SK-N-SH (cell line): ENCODE results near the gene RPL19. TPM values are rescaled to one million over a fixed set of nuclear protein-coding genes. Genes with fewer than 3 reads are reported as not detected.

Source experiments
- CTCF ChIA-PET: fragments of 300-600, 350-600 bp; formaldehyde crosslinking; extraction: SDS; loops from one replicate; lab custom pipeline; 2021; lab: Yijun Ruan, JAX
- POLR2A ChIA-PET: fragments of 350-600 bp; sonication (Branson Sonifier 250); formaldehyde crosslinking; extraction: SDS; loops from one replicate; lab custom pipeline; 2020; ENCODE audit warnings: antibody characterized with exemption, inconsistent platforms; lab: Yijun Ruan, JAX
- DNase-seq: peaks from one replicate; pipeline ENCODE4 v3.0.0; 2012
- H2AFZ ChIP-seq: fragments of 200-600 bp; sonication (generic); 2 replicates; pipeline ENCODE4 v1.8.1; 2016; ENCODE audit warnings: antibody characterized with exemption, mild to moderate bottlenecking, low read depth
- H3F3A ChIP-seq: fragments of 200-600 bp; sonication (generic); replicated peaks from 2 replicates; pipeline ENCODE3; 2016; ENCODE audit warnings: antibody characterized with exemption, mild to moderate bottlenecking; ENCODE audit not compliant: insufficient read depth
- H3K27ac ChIP-seq, 2 experiments: fragments of 200-500 bp in 1 of 2; fragments of 200-600 bp in 1 of 2; sonication (Bioruptor generic) in 1 of 2; sonication (generic), shearing (Covaris generic) in 1 of 2; 2 replicates each; pipeline versions ENCODE4 v1.5.1 to v1.6.1; 2014 to 2016; ENCODE audit warnings: low read depth in 2 of 2, inconsistent platforms in 1 of 2, low read length in 1 of 2, mild to moderate bottlenecking in 1 of 2, mixed read lengths in 1 of 2
- H3K27me3 ChIP-seq: fragments of 200-600 bp; sonication (generic), shearing (Covaris generic); 2 replicates; pipeline ENCODE4 v1.6.1; 2016; ENCODE audit warnings: mixed run types; ENCODE audit not compliant: insufficient read depth
- H3K36me3 ChIP-seq, 2 experiments: fragments of 200-500 bp in 1 of 2; fragments of 200-600 bp in 1 of 2; sonication (Bioruptor generic) in 1 of 2; sonication (generic) in 1 of 2; replicated peaks in 1 of 2; 2 replicates each; pipeline versions ENCODE3 to v1.5.1; 2014 to 2016; ENCODE audit warnings: low read length in 1 of 2, mild to moderate bottlenecking in 1 of 2; ENCODE audit not compliant: insufficient read depth in 2 of 2, control insufficient read depth in 1 of 2
- H3K4me1 ChIP-seq, 2 experiments: fragments of 200-500 bp in 1 of 2; fragments of 200-600 bp in 1 of 2; sonication (Bioruptor generic) in 1 of 2; sonication (generic), shearing (Covaris generic) in 1 of 2; 2 replicates each; pipeline versions ENCODE4 v1.5.1 to v1.6.1; 2014 to 2016; ENCODE audit warnings: low read depth in 1 of 2, low read length in 1 of 2, mixed run types in 1 of 2; ENCODE audit not compliant: insufficient read depth in 2 of 2, control insufficient read depth in 1 of 2
- H3K4me2 ChIP-seq: fragments of 200-600 bp; sonication (generic), shearing (Covaris generic); 2 replicates; pipeline ENCODE4 v1.6.1; 2017; ENCODE audit warnings: mixed run types
- H3K4me3 ChIP-seq, 2 experiments: fragments of 200-500 bp in 1 of 2; fragments of 200-600 bp in 1 of 2; sonication (Bioruptor generic) in 1 of 2; sonication (generic), shearing (Covaris generic) in 1 of 2; 2 replicates each; pipeline versions ENCODE4 v1.5.1 to v1.8.1; 2014 to 2016; ENCODE audit warnings: low read depth in 2 of 2, inconsistent platforms in 1 of 2, low read length in 1 of 2, mild to moderate bottlenecking in 1 of 2, mixed read lengths in 1 of 2, moderate library complexity in 1 of 2
- H3K79me2 ChIP-seq: fragments of 200-600 bp; sonication (generic); 2 replicates; pipeline ENCODE4 v1.8.1; 2017; ENCODE audit warnings: mild to moderate bottlenecking; ENCODE audit not compliant: insufficient read depth
- H3K9ac ChIP-seq: fragments of 200-600 bp; sonication (generic); 2 replicates; pipeline ENCODE4 v1.6.1; 2017; ENCODE audit warnings: mixed run types
- H3K9me2 ChIP-seq: fragments of 200-600 bp; sonication (generic); 2 replicates; pipeline ENCODE4 v1.6.1; 2017; ENCODE audit warnings: mixed run types
- H3K9me3 ChIP-seq: fragments of 200-600 bp; sonication (generic); 2 replicates; pipeline ENCODE4 v1.6.1; 2017; ENCODE audit warnings: mixed run types, mild to moderate bottlenecking, moderate library complexity
- H4K20me1 ChIP-seq: fragments of 200-600 bp; sonication (generic); 2 replicates; pipeline ENCODE4 v1.6.1; 2017; ENCODE audit warnings: mild to moderate bottlenecking, mixed run types; ENCODE audit not compliant: insufficient read depth
- CHD2 ChIP-seq: fragments of 150-350 bp; IDR thresholded peaks from 2 replicates; pipeline ENCODE4 v1.6.1; 2018; ENCODE audit warnings: low read length; ENCODE audit not compliant: partially characterized antibody
- ELF1 ChIP-seq: IDR thresholded peaks from 2 replicates; pipeline ENCODE4 v1.4.0; 2012
- EP300 ChIP-seq, 2 experiments: IDR thresholded peaks; 2 replicates each; pipeline versions ENCODE4 v1.4.0 to v1.6.1; 2012; ENCODE audit warnings: borderline replicate concordance in 1 of 2, low read depth in 1 of 2, low read length in 1 of 2
- GATA2 ChIP-seq: sonication (generic); formaldehyde crosslinking; IDR thresholded peaks from 2 replicates; pipeline ENCODE4 v1.5.0; 2020; ENCODE audit warnings: mild to moderate bottlenecking, missing genetic modification reagents
- JUND ChIP-seq: IDR thresholded peaks from 2 replicates; pipeline ENCODE4 v1.4.0; 2012
- MEF2A ChIP-seq: IDR thresholded peaks from 2 replicates; pipeline ENCODE4 v1.4.0; 2012; ENCODE audit warnings: low read depth, borderline replicate concordance
- MXI1 ChIP-seq: IDR thresholded peaks from 2 replicates; pipeline ENCODE4 v1.6.1; 2012; ENCODE audit warnings: mild to moderate bottlenecking, low read depth, low read length, improper control_type of control experiment
- NFIC ChIP-seq: IDR thresholded peaks from 2 replicates; pipeline ENCODE4 v1.4.0; 2012; ENCODE audit warnings: borderline replicate concordance
- RXRA ChIP-seq: IDR thresholded peaks from 2 replicates; pipeline ENCODE4 v1.4.0; 2012; ENCODE audit warnings: low read depth, mild to moderate bottlenecking, borderline replicate concordance
- SIN3A ChIP-seq: IDR thresholded peaks from 2 replicates; pipeline ENCODE4 v1.6.1; 2012; ENCODE audit warnings: low read depth, mild to moderate bottlenecking, low read length, moderate library complexity, borderline replicate concordance
- TCF12 ChIP-seq: IDR thresholded peaks from 2 replicates; pipeline ENCODE4 v1.4.0; 2012
- TEAD4 ChIP-seq: IDR thresholded peaks from 2 replicates; pipeline ENCODE4 v1.4.0; 2012; ENCODE audit warnings: mild to moderate bottlenecking, borderline replicate concordance; ENCODE audit not compliant: insufficient read depth
- USF2 ChIP-seq: fragments of 150-350 bp; IDR thresholded peaks from 2 replicates; pipeline ENCODE4 v1.6.1; 2017; ENCODE audit warnings: antibody characterized with exemption, low read length, low read depth, borderline replicate concordance
- WGBS: methylation state at CpG from one replicate; pipeline ENCODE4 v1.1.6; 2017; ENCODE audit warnings: low lambda C conversion rate; 5-methylcytosine and 5-hydroxymethylcytosine counted together
- polyA plus RNA-seq, 3 experiments: library from polyadenylated mRNA; depleted of rRNA; stranded (reverse); fragments of >200 nt; gene quantifications; 2 replicates each; pipeline ENCODE4 v1.2.3, GENCODE V29; 2012
- TF ChIP-seq, protein P1 (sequence below): IDR thresholded peaks from 2 replicates; pipeline ENCODE4 v1.6.1; 2012; ENCODE audit warnings: mild to moderate bottlenecking, low read depth, low read length, moderate library complexity
- TF ChIP-seq, protein P2 (sequence below): fragments of 150-350 bp; IDR thresholded peaks from 2 replicates; pipeline ENCODE4 v1.6.1; 2016; ENCODE audit warnings: mild to moderate bottlenecking, low read depth, low read length
- TF ChIP-seq, protein P3 (sequence below): IDR thresholded peaks from 2 replicates; pipeline ENCODE4 v1.4.0; 2012; ENCODE audit warnings: low read depth, borderline replicate concordance

RPL19 gene
- polyA plus RNA-seq, 1 of the 3 experiments (the other 2 are of a cell fraction): 3,473 TPM

- TF ChIP-seq MEF2A (peak; percentile 80; the same call in 1 of the 2 replicates), EP300 (IDR thresholded peaks at IDR 0.05; ENCODE audit: borderline replicate concordance in 1 of 2, low read depth in 1 of 2, low read length in 1 of 2) (no peak)
- Histone ChIP-seq H3K36me3 (peaks cover 0 to 6% of the 10 kb centered on the region in 2 experiments), H3K4me2 (peak overlapping the region; percentile 77), H3K4me1 (peaks cover 9% of the 10 kb centered on the region in 2 experiments; a peak in 2 of 4 replicates), H3K79me2 (no peaks in the 10 kb centered on the region), H3K9ac (peak overlapping the region; percentile 50), H2AFZ (peak overlapping the region; percentile 78; the same call in 1 of the 2 replicates), H3K27ac (no peak overlapping the region), H3K27me3 (no peaks in the 10 kb centered on the region), H4K20me1 (0 out of 2 replicates have a peak, but pooled peaks cover 4% of the 10 kb centered on the region), H3F3A (peaks cover 13% of the 10 kb centered on the region), H3K4me3 (peak overlapping the region; percentile 38 to 56), H3K9me3 (no peaks in the 10 kb centered on the region), H3K9me2 (no peaks in the 10 kb centered on the region)
- POLR2A ChIA-PET: interaction anchor here (2.3 kb wide), 1 partner anchor 9 kb away, joined by 9 read pairs; the partner anchor contains the start of gene RPL19
- WGBS: 31% methylated on average over 7 of the region's 39 CpGs
- peak; percentile 78 for DNase-seq
- CTCF ChIA-PET: interaction anchor here (0.7 to 29.0 kb wide), 8 partner anchors 8 to 338 kb away, joined by 3 to 781 read pairs (median 4); partner anchors contain the start of gene STAC2
These were observed 9.4 kb downstream of the RPL19 start for GRCh38 chr17:39209317-39210092.

- Histone ChIP-seq H3K4me3 (peak overlapping the region; percentile 38 to 56), H3K4me1 (peaks cover 9% of the 10 kb centered on the region in 2 experiments; a peak in 2 of 4 replicates), H3F3A (peaks cover 8% of the 10 kb centered on the region), H3K9me2 (no peaks in the 10 kb centered on the region), H3K27ac (no peak overlapping the region), H3K9me3 (no peaks in the 10 kb centered on the region), H3K9ac (peak overlapping the region; percentile 50), H4K20me1 (no peaks in the 10 kb centered on the region), H3K4me2 (peak overlapping the region; percentile 77), H3K27me3 (no peaks in the 10 kb centered on the region), H3K36me3 (peaks cover 0 to under 1% of the 10 kb centered on the region in 2 experiments), H2AFZ (peak overlapping the region; percentile 78; the same call in 1 of the 2 replicates), H3K79me2 (no peaks in the 10 kb centered on the region)
- ChIA-PET POLR2A (interaction anchor here (2.3 kb wide), 1 partner anchor 10 kb away, joined by 9 read pairs; the partner anchor contains the start of gene RPL19), CTCF (interaction anchor here (1.4 to 29.0 kb wide), 3 partner anchors 8 to 338 kb away, joined by 3 to 781 read pairs (median 4); no protein-coding TSS in a partner anchor)
- WGBS: 59% methylated on average over 9 of the region's 22 CpGs
- no peak for TF ChIP-seq JUND
- TF ChIP-seq USF2: no peak
- TF ChIP-seq GATA2 (CRISPR knock-in tag): no peak
- TF ChIP-seq CHD2: no peak
- no peak for TF ChIP-seq SIN3A
- TF ChIP-seq NFIC: no peak
- TF ChIP-seq, protein P1, sequence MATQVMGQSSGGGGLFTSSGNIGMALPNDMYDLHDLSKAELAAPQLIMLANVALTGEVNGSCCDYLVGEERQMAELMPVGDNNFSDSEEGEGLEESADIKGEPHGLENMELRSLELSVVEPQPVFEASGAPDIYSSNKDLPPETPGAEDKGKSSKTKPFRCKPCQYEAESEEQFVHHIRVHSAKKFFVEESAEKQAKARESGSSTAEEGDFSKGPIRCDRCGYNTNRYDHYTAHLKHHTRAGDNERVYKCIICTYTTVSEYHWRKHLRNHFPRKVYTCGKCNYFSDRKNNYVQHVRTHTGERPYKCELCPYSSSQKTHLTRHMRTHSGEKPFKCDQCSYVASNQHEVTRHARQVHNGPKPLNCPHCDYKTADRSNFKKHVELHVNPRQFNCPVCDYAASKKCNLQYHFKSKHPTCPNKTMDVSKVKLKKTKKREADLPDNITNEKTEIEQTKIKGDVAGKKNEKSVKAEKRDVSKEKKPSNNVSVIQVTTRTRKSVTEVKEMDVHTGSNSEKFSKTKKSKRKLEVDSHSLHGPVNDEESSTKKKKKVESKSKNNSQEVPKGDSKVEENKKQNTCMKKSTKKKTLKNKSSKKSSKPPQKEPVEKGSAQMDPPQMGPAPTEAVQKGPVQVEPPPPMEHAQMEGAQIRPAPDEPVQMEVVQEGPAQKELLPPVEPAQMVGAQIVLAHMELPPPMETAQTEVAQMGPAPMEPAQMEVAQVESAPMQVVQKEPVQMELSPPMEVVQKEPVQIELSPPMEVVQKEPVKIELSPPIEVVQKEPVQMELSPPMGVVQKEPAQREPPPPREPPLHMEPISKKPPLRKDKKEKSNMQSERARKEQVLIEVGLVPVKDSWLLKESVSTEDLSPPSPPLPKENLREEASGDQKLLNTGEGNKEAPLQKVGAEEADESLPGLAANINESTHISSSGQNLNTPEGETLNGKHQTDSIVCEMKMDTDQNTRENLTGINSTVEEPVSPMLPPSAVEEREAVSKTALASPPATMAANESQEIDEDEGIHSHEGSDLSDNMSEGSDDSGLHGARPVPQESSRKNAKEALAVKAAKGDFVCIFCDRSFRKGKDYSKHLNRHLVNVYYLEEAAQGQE: no peak
- no peak for TF ChIP-seq MXI1
- TF ChIP-seq, protein P2, sequence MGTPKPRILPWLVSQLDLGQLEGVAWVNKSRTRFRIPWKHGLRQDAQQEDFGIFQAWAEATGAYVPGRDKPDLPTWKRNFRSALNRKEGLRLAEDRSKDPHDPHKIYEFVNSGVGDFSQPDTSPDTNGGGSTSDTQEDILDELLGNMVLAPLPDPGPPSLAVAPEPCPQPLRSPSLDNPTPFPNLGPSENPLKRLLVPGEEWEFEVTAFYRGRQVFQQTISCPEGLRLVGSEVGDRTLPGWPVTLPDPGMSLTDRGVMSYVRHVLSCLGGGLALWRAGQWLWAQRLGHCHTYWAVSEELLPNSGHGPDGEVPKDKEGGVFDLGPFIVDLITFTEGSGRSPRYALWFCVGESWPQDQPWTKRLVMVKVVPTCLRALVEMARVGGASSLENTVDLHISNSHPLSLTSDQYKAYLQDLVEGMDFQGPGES: no peak
- TF ChIP-seq ELF1: no peak
- no peak for TF ChIP-seq TCF12
- TF ChIP-seq RXRA: no peak
- no peak for TF ChIP-seq TEAD4
- TF ChIP-seq, protein P3, sequence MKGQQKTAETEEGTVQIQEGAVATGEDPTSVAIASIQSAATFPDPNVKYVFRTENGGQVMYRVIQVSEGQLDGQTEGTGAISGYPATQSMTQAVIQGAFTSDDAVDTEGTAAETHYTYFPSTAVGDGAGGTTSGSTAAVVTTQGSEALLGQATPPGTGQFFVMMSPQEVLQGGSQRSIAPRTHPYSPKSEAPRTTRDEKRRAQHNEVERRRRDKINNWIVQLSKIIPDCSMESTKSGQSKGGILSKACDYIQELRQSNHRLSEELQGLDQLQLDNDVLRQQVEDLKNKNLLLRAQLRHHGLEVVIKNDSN: no peak
- no peak for DNase-seq
These were observed 10.0 kb downstream of the RPL19 start for GRCh38 chr17:39210093-39210434.
